ENCODE measurements around the gene FGFRL1. TPM values are rescaled to one million over a fixed set of nuclear protein-coding genes. Genes with fewer than 3 reads are reported as not detected.
A peak's percentile ranks its signal among the peaks of the same experiment; 100 is the strongest.

FGFRL1 gene
- total and polyA plus RNA-seq, 2 of the 13 experiments (the other 11 are each of a cell fraction or from before 2014, with no cell fraction given): 19.1 to 30.6 TPM

DNA sequence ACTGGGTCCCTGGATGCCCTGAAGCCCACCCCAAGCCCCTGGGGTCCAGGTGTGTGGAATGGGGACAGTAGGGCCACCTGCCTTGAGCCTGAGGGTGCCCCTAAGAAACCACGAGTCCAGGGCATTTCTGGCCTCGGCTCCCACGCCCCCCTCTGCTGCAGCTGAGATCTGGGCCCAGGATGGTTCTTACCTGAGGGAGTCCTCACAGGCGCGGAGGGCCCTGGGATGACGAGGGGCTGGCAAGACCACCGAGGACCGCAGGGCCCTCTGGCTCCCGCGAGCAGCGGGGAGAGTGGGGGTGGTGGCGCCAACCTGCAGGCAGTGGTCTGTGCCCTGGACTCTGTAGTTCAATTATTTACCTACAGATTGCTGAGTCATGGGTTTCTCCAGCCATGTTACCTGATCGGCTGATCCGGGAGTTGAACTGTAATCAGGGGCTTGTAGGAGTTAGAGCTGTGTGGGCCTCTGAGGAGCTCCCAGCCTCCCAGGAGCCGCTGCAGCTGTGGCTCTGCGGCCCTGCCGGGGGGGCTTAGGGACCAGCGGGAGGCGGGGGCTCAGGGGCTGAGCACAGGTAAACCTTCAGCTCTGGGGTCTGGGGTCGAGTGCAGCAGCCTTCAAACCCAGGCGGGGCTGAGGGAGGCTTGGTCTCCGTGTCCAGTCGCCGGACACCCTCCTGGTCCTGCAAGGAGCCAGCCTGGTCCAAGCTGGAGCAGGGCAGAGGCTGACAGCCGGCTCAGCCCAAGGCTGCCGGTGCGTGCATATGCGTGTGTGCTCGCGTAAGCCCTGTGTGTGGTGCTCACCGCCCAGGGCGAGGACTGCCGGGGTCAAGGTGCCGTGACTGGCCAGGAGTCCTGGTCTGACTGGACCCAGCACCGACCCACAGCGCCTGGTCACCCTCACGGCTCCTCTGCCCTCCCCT is 18.1 kb upstream of the FGFRL1 start, which contains the start of gene SLC26A1 (continued):
- TF ChIP-seq, protein P1, sequence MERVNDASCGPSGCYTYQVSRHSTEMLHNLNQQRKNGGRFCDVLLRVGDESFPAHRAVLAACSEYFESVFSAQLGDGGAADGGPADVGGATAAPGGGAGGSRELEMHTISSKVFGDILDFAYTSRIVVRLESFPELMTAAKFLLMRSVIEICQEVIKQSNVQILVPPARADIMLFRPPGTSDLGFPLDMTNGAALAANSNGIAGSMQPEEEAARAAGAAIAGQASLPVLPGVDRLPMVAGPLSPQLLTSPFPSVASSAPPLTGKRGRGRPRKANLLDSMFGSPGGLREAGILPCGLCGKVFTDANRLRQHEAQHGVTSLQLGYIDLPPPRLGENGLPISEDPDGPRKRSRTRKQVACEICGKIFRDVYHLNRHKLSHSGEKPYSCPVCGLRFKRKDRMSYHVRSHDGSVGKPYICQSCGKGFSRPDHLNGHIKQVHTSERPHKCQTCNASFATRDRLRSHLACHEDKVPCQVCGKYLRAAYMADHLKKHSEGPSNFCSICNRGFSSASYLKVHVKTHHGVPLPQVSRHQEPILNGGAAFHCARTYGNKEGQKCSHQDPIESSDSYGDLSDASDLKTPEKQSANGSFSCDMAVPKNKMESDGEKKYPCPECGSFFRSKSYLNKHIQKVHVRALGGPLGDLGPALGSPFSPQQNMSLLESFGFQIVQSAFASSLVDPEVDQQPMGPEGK (CRISPR knock-in tag; IDR thresholded peaks at IDR 0.05): peak; percentile 64; the same call in 1 of the 2 replicates
- TF ChIP-seq, protein P2, sequence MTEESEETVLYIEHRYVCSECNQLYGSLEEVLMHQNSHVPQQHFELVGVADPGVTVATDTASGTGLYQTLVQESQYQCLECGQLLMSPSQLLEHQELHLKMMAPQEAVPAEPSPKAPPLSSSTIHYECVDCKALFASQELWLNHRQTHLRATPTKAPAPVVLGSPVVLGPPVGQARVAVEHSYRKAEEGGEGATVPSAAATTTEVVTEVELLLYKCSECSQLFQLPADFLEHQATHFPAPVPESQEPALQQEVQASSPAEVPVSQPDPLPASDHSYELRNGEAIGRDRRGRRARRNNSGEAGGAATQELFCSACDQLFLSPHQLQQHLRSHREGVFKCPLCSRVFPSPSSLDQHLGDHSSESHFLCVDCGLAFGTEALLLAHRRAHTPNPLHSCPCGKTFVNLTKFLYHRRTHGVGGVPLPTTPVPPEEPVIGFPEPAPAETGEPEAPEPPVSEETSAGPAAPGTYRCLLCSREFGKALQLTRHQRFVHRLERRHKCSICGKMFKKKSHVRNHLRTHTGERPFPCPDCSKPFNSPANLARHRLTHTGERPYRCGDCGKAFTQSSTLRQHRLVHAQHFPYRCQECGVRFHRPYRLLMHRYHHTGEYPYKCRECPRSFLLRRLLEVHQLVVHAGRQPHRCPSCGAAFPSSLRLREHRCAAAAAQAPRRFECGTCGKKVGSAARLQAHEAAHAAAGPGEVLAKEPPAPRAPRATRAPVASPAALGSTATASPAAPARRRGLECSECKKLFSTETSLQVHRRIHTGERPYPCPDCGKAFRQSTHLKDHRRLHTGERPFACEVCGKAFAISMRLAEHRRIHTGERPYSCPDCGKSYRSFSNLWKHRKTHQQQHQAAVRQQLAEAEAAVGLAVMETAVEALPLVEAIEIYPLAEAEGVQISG (CRISPR knock-in tag; IDR thresholded peaks at IDR 0.05): peak; percentile 44
- no peak for TF ChIP-seq ZNF33A (CRISPR knock-in tag; IDR thresholded peaks at IDR 0.05; ENCODE audit: borderline replicate concordance)
- no peak; the same call in 1 of the 2 replicates for TF ChIP-seq TOE1 (CRISPR knock-in tag; IDR thresholded peaks at IDR 0.05)
- TF ChIP-seq ZNF235 (CRISPR knock-in tag; IDR thresholded peaks at IDR 0.05; ENCODE audit: borderline replicate concordance): no peak; the same call in 1 of the 2 replicates
- no peak for TF ChIP-seq CC2D1A (CRISPR knock-in tag; IDR thresholded peaks at IDR 0.05)
- no peak for TF ChIP-seq ZNF572 (CRISPR knock-in tag; IDR thresholded peaks at IDR 0.05)
- TF ChIP-seq ZNF296 (CRISPR knock-in tag; conservative IDR thresholded peaks at IDR 0.05): peak; percentile 66
- TF ChIP-seq, protein P3, sequence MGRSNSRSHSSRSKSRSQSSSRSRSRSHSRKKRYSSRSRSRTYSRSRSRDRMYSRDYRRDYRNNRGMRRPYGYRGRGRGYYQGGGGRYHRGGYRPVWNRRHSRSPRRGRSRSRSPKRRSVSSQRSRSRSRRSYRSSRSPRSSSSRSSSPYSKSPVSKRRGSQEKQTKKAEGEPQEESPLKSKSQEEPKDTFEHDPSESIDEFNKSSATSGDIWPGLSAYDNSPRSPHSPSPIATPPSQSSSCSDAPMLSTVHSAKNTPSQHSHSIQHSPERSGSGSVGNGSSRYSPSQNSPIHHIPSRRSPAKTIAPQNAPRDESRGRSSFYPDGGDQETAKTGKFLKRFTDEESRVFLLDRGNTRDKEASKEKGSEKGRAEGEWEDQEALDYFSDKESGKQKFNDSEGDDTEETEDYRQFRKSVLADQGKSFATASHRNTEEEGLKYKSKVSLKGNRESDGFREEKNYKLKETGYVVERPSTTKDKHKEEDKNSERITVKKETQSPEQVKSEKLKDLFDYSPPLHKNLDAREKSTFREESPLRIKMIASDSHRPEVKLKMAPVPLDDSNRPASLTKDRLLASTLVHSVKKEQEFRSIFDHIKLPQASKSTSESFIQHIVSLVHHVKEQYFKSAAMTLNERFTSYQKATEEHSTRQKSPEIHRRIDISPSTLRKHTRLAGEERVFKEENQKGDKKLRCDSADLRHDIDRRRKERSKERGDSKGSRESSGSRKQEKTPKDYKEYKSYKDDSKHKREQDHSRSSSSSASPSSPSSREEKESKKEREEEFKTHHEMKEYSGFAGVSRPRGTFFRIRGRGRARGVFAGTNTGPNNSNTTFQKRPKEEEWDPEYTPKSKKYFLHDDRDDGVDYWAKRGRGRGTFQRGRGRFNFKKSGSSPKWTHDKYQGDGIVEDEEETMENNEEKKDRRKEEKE (IDR thresholded peaks at IDR 0.05): no peak
- TF ChIP-seq, protein P4, sequence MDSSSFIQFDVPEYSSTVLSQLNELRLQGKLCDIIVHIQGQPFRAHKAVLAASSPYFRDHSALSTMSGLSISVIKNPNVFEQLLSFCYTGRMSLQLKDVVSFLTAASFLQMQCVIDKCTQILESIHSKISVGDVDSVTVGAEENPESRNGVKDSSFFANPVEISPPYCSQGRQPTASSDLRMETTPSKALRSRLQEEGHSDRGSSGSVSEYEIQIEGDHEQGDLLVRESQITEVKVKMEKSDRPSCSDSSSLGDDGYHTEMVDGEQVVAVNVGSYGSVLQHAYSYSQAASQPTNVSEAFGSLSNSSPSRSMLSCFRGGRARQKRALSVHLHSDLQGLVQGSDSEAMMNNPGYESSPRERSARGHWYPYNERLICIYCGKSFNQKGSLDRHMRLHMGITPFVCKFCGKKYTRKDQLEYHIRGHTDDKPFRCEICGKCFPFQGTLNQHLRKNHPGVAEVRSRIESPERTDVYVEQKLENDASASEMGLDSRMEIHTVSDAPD (CRISPR knock-in tag; IDR thresholded peaks at IDR 0.05): peak; percentile 47
- TF ChIP-seq HCFC1 (IDR thresholded peaks at IDR 0.05; ENCODE audit: low read depth, low read length): peak; percentile 6; the same call in 1 of the 2 replicates
- TF ChIP-seq ZNF264 (CRISPR knock-in tag; IDR thresholded peaks at IDR 0.05): peak; percentile 3; the same call in 1 of the 2 replicates
- TF ChIP-seq PCBP2 (optimal IDR thresholded peaks at IDR 0.05; ENCODE audit: low read depth, low read length, poor library complexity, severe bottlenecking): no peak
- TF ChIP-seq SP1 (IDR thresholded peaks at IDR 0.05): no peak
- no peak for TF ChIP-seq SP1 (CRISPR knock-in tag; IDR thresholded peaks at IDR 0.05)
- TF ChIP-seq, protein P5, sequence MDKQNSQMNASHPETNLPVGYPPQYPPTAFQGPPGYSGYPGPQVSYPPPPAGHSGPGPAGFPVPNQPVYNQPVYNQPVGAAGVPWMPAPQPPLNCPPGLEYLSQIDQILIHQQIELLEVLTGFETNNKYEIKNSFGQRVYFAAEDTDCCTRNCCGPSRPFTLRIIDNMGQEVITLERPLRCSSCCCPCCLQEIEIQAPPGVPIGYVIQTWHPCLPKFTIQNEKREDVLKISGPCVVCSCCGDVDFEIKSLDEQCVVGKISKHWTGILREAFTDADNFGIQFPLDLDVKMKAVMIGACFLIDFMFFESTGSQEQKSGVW (CRISPR knock-in tag; IDR thresholded peaks at IDR 0.05; ENCODE audit: borderline replicate concordance): no peak
- TF ChIP-seq ZNF775 (CRISPR knock-in tag; IDR thresholded peaks at IDR 0.05; ENCODE audit: borderline replicate concordance): 0 out of 2 replicates have a peak, but pooled peaks have one; percentile 79

Data from HepG2 (cell line).